Progenitor cell of endocrine pancreas (in vitro differentiated cells): ENCODE data around the gene YWHAE. TPM values are rescaled to one million over a fixed set of nuclear protein-coding genes. Genes with fewer than 3 reads are reported as not detected.
"Not testable (repeated sequence)": the region's sequence is repeated elsewhere in the genome, so short reads cannot be mapped to it uniquely, and the experiment has no call there.

ENCODE experiments used
- DNase-seq: peaks from one replicate; pipeline ENCODE4 v3.0.0; 2021; ENCODE audit warnings: low spot score; ENCODE audit not compliant: unreplicated experiment
- H3K27ac Mint-ChIP-seq: 2 replicates; pipeline ENCODE4 v1.8.0; 2021; ENCODE audit warnings: mild to moderate bottlenecking, moderate library complexity, mixed read lengths
- H3K27me3 Mint-ChIP-seq: 2 replicates; pipeline ENCODE4 v1.8.0; 2021; ENCODE audit warnings: mixed read lengths
- H3K36me3 Mint-ChIP-seq: 2 replicates; pipeline ENCODE4 v1.8.0; 2022; ENCODE audit warnings: mixed read lengths; ENCODE audit not compliant: insufficient read depth
- H3K4me1 Mint-ChIP-seq: 2 replicates; pipeline ENCODE4 v1.8.0; 2021; ENCODE audit warnings: low read depth, mixed read lengths
- H3K4me3 Mint-ChIP-seq: 2 replicates; pipeline ENCODE4 v1.8.0; 2021; ENCODE audit warnings: low read depth, mild to moderate bottlenecking, moderate library complexity, mixed read lengths
- H3K9me3 Mint-ChIP-seq: 2 replicates; pipeline ENCODE4 v1.8.0; 2021; ENCODE audit warnings: low read depth, mixed read lengths
- total RNA-seq: library from RNA; stranded (reverse); gene quantifications from 2 replicates; pipeline ENCODE4 v1.2.1, GENCODE V29; 2021
- TF ChIP-seq, protein P1 (sequence below): fragments of 200-600 bp; sonication (generic); IDR thresholded peaks from one replicate; pipeline ENCODE4 v1.5.0; 2021; ENCODE audit warnings: antibody characterized with exemption, mild to moderate bottlenecking; ENCODE audit not compliant: unreplicated experiment

Gene YWHAE
- total RNA-seq, 1 donor from 2014 or later = 951 TPM

- peaks cover 21% of the 10 kb centered on the region for H3K36me3 Mint-ChIP-seq
- peak overlapping the region; percentile 67 for H3K27ac Mint-ChIP-seq
- TF ChIP-seq, protein P1, sequence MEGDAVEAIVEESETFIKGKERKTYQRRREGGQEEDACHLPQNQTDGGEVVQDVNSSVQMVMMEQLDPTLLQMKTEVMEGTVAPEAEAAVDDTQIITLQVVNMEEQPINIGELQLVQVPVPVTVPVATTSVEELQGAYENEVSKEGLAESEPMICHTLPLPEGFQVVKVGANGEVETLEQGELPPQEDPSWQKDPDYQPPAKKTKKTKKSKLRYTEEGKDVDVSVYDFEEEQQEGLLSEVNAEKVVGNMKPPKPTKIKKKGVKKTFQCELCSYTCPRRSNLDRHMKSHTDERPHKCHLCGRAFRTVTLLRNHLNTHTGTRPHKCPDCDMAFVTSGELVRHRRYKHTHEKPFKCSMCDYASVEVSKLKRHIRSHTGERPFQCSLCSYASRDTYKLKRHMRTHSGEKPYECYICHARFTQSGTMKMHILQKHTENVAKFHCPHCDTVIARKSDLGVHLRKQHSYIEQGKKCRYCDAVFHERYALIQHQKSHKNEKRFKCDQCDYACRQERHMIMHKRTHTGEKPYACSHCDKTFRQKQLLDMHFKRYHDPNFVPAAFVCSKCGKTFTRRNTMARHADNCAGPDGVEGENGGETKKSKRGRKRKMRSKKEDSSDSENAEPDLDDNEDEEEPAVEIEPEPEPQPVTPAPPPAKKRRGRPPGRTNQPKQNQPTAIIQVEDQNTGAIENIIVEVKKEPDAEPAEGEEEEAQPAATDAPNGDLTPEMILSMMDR = no peak
- no peaks in the 10 kb centered on the region for H3K27me3 Mint-ChIP-seq
- peaks cover 8% of the 10 kb centered on the region for H3K4me1 Mint-ChIP-seq
- H3K4me3 Mint-ChIP-seq = no peak overlapping the region
- no peaks in the 10 kb centered on the region for H3K9me3 Mint-ChIP-seq
- no peak for DNase-seq
Observed at GRCh38 chr17:1362065-1362848, 37.8 kb downstream of the YWHAE start.

GRCh38 chr17:1360975-1361374, 39.0 kb downstream of the YWHAE start:
- H3K27ac Mint-ChIP-seq = peak overlapping the region; percentile 65
- TF ChIP-seq, protein P1 = no peak
- DNase-seq = no peak
- H3K4me1 Mint-ChIP-seq = peaks cover 8% of the 10 kb centered on the region
- H3K27me3 Mint-ChIP-seq = no peaks in the 10 kb centered on the region
- no peak overlapping the region for H3K4me3 Mint-ChIP-seq
- no peaks in the 10 kb centered on the region for H3K9me3 Mint-ChIP-seq
- peaks cover 26% of the 10 kb centered on the region for H3K36me3 Mint-ChIP-seq

DNA sequence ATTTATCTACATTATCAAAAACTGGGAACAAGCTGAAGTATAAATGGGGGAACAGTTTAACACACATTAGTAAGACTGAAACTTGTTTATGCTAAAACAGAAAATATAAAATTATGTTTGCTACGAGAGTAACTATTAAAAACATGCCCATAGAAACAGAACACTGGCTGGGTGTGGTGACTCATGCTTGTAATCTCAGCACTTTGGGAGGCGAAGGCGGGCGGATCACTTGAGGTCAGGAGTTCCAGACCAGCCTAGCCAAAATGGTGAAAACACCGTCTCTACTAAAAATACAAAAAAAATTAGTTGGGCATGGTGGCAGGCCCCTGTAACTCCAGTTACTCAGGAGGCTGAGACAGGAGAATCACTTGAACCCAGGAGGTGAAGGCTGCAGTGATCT, 39.7 kb downstream of the YWHAE start:
- H3K4me3 Mint-ChIP-seq, H3K27me3 Mint-ChIP-seq, H3K27ac Mint-ChIP-seq, H3K4me1 Mint-ChIP-seq, H3K9me3 Mint-ChIP-seq, DNase-seq: not testable (repeated sequence)
- H3K36me3 Mint-ChIP-seq = peaks cover 30% of the 10 kb centered on the region

DNA sequence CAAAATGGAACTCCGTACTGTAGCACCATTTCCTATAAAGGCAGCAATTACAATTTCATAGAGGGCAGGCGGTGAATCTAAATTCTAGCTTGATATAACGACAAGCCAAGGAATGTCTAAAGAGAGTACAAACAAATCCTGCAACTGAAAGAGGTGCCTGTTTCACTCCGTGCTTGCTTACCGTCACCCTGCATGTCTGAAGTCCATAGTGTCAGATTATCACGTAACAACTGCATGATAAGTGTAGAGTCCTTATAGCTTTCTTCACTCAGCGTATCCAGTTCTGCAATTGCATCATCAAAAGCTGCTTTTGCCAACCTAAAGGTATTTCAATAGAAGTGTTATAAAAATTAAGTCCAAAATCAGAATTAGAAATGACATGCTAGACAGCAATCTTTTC, 46.0 kb downstream of the YWHAE start:
- H3K36me3 Mint-ChIP-seq = peaks cover 40% of the 10 kb centered on the region
- TF ChIP-seq, protein P1 = no peak
- H3K27ac Mint-ChIP-seq = peak overlapping the region; percentile 67
- DNase-seq = no peak
- no peaks in the 10 kb centered on the region for H3K9me3 Mint-ChIP-seq
- H3K4me3 Mint-ChIP-seq = no peak overlapping the region
- H3K27me3 Mint-ChIP-seq = no peaks in the 10 kb centered on the region
- H3K4me1 Mint-ChIP-seq = no peaks in the 10 kb centered on the region

- H3K4me1 Mint-ChIP-seq, H3K27me3 Mint-ChIP-seq, H3K9me3 Mint-ChIP-seq, DNase-seq, H3K4me3 Mint-ChIP-seq: not testable (repeated sequence)
- peaks cover 41% of the 10 kb centered on the region for H3K36me3 Mint-ChIP-seq
- peak overlapping the region; percentile 21 for H3K27ac Mint-ChIP-seq
Observed at GRCh38 chr17:1352530-1352929, 47.5 kb downstream of the YWHAE start.

GRCh38 chr17:1351971-1352370, 48.1 kb downstream of the YWHAE start:
- H3K27ac Mint-ChIP-seq = peak overlapping the region; percentile 87
- H3K4me1 Mint-ChIP-seq = peaks cover 8% of the 10 kb centered on the region
- no peak for DNase-seq
- TF ChIP-seq, protein P1 = no peak
- no peaks in the 10 kb centered on the region for H3K27me3 Mint-ChIP-seq
- no peak overlapping the region for H3K4me3 Mint-ChIP-seq
- peaks cover 41% of the 10 kb centered on the region for H3K36me3 Mint-ChIP-seq
- no peaks in the 10 kb centered on the region for H3K9me3 Mint-ChIP-seq
